Medulla oblongata (tissue), 1 donor: ENCODE measurements around the gene ITPKB.

Source experiments
- DNase-seq: peaks from one replicate; pipeline ENCODE4 v3.0.0-alpha.2; 2015; ENCODE audit errors: extremely low spot score

The ITPKB gene

DNA sequence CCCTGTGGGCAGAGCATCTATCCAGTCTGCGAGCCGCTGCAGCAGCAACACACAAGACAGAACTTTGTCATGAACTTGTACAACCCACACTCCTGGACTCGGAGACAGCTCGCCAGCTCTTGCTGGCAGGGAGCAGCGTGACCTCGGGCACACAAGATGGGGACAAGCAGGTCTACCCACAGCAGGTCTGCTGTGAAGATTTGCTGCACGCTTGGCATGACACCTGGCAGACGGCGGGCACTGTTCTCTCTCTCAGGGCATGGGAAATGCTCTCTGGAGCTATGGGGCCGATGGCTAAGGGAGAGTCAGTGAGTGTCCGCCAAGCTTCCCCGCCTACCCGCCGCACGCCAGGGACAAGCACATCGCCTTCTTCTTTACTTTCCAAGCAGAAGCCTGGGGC lies 100.5 kb downstream of the ITPKB start:
- no peak for DNase-seq

DNA sequence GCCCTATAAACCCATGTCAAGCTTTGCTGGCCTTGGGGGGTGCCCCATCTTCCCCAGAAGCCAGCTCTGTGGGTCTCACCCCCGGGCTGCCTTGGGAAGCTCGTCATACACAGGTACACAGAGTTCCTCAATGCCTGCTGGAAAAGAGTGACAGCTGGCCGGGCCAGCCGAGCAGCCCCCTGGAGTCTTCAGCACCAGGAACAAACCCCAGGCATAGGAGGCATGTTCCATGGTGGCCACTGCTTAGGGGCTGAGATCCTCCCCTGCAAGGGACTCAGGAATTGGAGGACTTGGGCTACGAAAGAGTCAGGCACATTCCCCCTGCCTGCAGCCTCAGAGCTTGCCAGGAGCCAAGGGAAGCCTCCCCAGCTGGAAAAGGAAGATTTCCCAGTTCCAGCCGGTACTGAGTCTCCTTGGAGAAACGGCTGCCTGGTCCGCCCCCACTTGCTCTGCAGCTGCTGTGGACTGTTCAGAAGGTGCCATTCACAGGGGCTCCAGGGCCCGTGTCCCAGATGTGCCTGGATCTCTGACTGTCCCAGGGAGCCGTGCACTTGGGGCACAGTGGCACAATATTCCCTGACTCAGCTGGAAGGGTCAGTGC lies 101.0 kb downstream of the ITPKB start:
- no peak for DNase-seq

DNA sequence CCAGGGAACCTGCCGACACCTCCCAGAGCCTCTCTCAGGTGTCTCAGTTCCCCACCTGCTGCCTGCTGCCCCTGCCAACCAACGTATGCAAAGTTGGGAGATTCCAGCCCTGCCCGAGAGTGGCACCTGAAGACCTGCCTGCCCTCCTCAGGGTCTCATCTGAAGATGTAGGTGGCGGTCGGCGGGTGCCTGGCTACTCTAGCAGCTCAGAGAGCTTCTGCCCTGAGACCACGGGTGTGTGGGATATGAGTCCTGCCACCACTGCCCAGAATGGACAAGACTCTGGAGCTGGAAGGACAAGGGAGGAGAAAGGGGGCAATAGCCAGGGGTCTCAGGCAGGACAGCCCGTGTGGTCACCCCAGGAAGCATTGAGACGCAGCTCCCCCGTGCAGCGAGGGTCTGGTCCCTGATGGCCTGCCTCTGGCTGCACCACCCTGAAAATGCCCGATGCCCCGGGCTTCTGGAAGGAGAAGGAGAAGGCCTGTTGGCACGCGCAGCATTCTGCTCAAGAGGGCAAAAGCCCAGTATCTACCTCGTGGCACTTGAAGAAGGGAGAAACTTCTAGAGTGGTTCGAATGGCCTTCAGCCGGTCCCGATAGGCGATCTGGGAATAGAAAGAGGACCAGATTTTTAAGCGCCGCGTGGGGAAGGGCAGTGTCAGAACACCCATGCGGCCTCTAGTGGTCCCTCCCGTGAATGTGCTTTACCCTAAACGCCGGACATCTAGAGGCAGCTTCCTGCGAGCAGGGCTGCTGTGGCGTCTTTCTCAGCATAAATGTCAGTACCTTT lies 101.7 kb downstream of the ITPKB start:
- DNase-seq, result no peak

DNA sequence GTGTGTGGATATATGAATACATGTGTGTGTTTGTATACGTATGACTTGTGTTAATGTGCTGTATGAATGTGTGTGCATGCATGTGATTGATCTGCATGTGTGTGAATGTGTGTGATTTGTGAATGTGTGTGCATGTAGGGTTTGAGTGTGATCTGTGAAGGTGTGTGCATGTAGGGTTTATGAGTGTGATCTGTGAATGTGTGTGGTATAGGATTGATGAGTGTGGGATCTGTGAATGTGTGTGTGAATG lies 102.3 kb downstream of the ITPKB start:
- DNase-seq, result no peak

DNA sequence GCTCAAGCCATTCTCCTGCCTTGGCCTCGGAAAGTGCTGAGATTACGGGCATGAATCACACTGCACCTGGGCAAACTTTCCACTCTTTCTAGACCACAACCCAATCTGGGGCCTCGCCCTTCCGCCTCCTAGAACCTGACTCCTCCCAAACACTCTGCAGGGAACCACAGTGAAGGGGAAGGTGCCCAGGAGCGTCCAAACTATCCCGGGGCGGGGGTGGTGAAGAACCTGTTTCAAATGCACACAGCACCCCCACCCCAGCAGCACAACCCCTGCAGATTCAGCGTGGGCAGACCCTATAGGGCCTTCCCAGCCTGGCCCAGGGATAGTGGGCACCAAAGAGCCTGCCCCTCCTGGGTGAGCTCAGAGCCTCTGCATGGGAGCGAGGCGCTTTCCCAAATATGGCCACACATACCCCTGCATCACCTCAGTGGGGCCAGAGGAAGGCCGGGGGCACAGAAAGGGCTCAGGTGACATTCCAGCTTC lies 103.6 kb downstream of the ITPKB start:
- DNase-seq, result no peak

DNA sequence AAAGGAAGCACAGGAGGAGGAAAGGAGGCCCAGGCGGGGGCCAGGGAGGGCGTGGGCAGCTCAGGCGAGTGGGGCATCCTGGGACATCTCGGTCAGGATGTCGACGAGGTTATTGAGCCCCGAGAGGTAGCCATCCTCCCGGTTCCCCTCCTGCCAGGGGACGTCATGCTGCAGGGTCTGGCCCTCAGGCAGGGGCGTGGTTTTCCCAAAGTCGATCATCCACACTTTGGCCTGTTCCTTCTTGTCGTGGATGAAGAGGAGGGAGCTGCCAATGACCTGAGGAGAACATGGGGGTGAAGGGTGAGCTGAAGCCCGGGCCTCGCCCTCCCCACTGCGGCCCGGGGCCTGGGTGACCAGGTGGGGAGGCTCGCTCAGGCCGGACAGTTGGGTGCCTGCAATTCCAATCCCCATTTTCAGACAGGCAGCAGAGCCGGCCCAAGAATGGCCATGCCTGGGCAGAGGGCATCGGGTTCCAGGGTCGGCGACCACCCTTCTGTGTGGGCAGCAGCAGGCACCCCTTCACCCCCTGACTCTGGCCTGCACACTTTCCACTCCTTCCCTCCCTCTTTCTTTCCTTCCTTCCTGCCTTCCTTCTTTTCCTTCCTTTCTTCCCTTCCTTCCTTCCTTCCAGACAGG lies 104.4 kb downstream of the ITPKB start:
- DNase-seq, result no peak

DNA sequence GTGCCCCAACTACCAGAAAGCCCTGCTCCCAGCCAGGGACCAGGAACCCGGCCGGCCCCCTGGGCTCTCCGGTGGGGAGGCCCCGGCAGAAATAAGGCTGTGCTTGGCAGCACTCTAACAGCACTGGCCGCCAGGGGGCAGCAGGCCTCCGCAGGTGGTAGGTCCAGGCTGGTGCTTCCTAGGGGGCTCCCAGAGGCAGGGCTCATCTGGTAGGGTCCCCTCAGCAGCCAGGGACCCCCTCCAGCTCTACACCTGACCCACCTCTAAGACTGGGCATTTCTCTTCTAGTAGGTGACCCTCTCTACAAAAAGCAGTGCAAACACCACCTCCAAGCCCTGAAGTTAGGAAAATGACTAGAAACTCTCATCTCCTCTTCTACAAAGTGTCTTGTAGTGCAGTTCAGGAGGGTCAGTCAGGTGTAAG lies 104.9 kb downstream of the ITPKB start:
- DNase-seq, result peak; percentile 81

DNA sequence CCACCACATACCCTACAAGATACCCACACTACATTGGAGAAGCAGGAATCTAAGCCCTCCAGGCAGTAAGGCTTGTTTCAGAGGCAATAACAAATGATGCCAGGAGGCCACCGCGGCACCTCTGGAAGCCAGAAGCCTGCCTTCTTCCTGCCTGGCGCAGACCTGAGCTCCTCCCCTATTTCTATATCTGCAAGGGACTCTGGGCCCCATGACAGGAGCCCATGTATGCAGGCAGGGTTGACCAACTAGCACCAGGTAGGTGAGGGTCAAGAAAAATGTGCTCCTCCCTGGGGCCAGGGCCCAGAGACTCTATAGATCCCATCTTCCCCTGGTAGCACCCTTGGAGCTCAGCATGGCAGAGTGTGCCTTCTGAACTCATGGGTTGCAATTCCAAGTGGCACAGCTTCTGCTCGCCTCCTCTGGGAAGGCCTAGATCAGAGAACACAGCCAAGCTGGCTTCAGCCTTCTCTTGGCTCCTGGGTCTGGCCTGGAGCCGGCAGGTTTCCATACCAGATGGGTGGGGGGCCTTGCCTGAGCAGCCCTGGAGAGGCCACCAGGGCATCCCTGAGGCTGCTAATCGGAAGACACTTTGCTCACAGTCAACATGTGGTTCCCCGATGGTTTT lies 105.4 kb downstream of the ITPKB start:
- DNase-seq, result no peak

DNA sequence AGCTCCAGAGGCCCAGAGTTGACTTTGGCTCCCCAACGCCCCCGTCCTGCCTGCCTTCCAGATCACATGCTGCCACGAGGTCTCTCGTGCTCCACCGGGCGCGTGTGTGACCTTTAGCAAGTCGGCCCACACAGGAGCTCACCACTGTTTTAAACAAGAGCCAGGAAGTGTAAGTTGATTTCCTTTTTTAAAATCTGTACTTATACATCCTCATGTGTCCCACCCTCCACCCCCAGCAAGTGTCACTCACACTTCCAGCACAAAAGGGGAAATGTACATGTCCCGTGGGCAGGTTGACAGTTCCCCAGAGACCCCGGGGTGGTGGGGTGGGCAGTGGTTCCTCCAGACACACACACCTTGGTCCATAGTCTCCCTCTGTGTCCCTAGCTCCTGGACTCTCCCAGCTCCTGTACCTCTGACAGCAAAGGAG lies 106.1 kb downstream of the ITPKB start:
- DNase-seq, result no peak

DNA sequence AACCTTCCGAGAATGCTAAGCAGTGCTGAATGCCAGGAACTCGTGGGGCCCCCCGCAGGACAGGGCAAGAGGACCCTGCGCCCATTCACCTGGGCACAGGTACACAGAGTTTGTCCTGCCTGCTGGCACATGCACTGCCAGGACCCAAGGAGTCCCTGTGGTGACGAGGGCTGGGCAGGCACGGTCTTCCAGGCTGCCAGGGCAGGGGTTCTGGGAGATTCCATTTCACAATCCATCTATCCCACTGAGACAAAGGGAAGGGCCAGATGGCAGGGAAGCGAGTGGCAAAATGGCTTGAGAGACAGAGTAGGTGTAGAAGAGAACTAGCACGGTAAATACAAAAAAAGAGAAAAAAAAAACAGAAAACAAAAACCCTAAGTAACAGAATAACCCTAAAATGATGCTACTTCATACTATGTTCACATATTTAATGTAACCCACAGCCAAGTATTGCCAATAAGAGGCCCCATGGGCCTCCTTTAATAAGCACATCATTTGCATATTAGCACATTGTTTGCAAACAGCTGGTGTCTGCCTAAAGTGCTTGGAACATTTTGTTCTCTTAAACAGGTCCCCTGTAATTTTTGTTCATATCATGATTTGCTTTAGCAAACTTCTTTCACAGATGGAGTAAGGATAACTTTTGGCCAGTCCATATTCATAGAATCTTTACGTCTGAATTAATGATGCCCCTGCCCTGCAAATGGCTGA lies 106.8 kb downstream of the ITPKB start:
- no peak for DNase-seq

DNA sequence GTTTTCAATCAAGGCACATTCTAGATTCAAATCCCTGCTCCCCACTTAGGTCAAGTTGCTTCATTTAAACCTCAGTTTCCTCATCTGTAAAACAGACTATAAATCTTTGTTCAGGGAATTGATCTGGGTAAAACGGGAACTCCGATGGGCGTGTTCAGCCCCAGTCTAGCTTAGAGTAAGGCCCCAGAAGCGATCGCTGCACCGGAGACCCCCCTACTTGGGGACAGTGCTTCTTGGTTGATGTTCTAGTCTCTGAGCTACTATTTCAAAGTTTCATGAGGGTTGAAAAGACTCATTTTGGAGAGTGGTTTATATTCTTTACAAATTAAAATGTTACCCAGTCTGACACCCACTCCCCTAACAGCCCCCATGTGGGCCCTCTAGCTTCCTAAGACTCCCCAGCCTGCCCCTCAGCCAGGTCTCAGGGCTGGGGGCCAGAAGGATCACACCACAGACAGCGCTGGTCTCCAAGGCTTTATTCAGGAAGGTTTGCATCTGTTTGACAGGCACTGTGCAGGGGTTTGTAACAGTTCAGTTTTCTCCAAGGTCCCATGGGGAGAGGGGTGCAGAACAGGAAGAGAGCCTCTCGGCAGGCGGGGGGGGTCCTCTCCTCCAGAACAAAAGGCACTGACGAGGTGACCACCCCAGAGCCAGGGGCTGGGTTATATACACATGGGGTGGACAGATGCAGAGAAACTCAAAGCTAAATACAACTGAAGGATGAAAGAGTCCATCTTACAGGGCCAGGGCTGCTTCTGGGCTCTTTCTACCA lies 107.7 kb downstream of the ITPKB start:
- no peak for DNase-seq

DNA sequence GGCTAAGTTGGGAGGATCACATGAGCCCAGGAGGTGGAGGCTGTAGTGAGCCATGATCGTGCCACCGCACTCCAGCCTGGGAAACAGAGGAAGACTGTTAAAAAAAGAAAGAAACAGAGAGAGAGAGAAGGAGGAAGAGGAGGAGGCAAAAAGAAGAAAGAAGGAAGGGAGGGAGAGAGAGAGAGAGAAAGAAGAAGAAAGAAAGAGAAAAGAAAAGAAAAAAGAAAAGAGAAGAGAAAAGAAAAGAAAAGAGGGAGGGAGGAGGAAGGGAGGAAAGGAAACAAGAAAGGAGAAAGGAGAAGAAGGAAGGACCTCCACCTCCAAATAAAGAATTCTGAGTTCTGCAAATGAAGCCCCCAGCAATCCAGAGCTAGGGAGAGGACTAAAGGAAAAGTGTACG lies 108.5 kb downstream of the ITPKB start:
- no peak for DNase-seq

DNA sequence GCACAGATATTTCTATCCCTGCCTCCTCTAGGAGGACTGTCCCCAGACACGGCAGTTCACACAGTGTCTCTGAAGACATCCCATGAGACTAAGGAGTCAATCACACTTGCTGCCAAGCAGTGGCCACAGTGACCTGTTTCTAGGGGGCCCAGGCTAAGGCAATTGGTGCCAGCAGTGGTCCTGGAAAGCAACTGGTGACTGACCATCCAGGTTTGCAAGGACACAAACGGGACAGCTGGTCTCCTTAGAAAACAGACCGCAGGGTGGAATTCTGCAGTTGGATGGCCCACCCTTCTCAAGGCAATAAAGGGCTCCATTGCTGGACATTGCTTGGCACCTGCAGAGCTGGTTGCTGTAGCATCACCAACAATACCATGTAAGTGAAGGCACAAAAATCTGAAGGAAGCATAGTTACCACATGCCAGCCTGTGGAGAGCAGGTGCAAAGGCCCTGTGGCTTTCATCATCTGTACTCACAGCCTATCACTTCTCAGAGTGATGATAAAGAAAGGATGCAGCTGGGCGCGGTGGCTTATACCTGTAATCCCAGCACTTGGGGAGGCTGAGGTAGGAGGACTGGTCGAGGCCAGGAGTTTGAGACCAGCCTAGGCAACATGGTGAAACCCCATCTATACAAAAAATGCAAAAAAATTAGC lies 109.1 kb downstream of the ITPKB start:
- DNase-seq, result no peak

DNA sequence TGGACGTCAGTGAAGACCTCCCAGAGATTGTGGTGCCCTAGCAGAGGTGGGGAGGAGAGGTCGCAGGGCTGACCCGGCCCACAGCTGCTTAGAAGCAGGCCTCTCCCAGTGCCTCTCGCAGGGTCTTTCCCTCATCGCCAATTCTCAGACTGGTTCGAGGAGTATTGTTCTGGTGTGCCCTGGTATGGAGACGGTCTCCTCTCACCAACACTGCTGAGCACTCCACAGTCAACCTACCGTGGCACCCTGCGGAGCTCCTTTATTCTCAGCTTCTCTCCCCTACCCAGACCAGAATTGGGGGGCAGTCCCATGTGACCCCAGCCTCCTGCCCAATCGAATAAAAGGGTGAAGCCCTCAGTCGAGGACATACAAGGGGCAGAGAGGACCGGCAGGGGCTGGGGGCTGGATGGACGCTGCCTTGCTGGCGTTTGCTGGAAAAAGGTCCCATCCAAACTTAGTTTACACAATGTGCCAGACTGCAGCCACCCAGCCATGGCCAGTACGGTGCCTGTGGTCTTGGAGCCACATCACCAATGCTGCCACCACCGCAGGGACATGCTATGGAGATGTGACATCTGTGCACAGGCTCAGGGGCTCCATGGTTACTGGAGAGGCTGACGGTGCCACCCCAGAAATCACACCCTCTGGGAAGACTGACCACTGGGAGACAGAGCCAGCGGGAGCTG lies 109.7 kb downstream of the ITPKB start:
- no peak for DNase-seq

DNA sequence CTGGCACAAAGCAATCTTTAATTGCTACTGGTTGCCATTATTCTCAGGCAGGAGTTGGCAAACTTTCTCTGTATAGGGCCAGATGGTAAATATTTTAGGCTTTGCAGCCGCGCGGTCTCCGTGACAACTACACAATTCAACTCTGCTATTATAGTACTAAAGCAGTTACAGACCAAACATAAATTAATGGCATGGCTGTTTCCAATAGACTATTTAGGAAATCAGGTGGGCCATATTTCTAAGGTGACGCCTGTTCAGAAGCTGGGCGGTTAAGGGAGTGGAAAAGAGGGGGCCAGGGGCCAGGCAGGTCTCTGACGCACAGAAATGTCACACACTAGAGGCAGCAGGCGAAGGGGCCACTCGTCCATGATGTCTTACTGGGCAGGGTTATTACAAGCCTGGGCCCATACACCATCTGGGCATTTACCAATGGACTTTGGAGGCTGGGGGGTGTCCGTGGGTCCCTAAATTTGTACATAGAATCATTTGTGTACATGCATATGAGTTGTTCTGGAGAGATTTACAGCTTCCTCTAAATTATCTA lies 110.4 kb downstream of the ITPKB start:
- no peak for DNase-seq

DNA sequence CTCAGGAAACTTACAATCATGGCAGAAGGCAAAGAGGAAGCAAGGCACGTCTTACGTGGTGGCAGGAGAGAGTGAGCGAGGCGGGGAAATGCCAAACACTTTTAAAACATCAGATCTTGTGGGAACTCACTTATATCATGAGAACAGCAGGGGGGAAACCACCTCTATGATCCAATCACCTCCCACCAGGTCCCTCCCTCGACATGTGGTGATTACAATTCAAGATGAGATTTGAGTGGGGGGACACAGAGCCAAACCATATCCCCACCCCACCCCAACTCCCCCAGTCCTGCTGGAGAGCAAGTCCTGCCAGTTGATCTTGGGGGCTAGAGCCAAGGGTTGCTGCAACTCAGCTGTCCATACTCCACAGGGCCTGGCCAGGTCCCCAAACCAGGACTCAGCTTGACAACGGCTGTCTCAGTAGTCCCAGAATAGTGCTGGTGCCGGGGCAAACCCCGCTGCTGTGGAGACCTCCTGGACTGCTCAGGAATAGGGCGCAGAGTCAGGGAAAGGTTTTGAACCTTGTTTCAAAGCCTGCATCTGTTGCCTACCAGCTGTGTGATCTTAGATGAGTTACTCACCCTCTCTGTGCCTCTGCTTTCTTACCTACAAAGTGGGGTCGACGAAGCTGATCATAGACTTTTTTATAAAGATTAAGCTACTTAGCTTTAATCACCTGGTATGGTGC lies 111.0 kb downstream of the ITPKB start:
- no peak for DNase-seq

DNA sequence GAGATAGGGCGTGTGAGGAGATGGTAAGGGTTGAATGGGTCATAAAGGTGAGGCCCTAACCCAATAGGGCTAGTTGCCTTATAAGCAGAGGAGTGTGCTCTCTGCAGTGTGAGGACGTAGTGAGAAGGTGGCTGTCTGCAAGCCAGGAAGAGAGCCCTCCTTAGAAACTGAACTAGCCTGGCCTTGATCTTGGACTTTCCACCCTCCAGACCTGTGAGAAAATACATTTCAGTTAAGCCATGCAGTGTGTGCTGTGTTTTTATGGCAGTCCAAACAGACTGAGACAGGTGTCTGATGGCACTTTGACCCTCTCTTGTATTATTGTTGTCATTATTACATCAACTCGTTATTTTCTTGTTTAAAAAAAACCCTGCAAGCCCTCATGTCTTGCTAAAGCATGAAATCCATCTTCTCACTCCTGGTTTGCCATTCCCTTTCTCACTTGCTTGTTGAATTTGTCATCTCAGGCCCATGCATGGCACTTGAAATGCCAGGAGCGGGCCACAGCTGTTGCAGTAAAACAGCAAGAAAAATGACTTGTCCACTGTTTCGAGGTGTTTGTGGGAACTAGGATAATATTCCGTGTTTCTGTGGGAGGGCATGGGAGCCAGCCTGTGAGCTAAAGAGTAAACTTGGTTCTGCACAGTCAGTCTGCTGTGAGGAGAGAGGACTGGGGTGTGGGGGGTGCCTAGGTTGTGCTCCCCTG lies 111.9 kb downstream of the ITPKB start:
- DNase-seq, result no peak

DNA sequence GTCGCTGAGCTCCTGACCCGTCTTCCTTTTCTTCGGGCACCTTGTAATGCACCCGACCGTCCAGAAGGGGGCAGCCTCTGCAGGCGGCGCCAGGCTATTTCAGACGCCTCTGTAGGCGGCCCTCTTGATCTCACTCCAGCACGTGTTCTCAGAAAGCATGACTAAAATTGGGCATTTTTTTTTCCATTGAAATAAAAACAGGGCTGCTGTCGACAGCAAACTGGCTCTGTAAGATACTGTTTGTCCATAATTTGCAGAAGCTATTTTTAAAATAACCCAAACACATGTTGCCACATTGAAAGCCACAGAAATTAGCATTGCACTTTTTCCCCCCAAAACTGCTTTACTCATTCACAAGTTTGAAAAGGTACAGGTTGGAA lies 112.5 kb downstream of the ITPKB start:
- peak; percentile 76 for DNase-seq
